ENCODE data around the gene ULBP1.
"Not testable (repeated sequence)": the region's sequence is repeated elsewhere in the genome, so short reads cannot be mapped to it uniquely, and the experiment has no call there.

ULBP1 gene

GRCh38 chr6:149963462-149964307 is at the start of gene ULBP1:
Gene ULBP1, plus strand, starts transcription at chr6:149963943. Its CDS starts 107 bp downstream, at chr6:149964050.
- FAIRE-seq = no peak

GRCh38 chr6:149915970-149916865 is 47.5 kb upstream of the ULBP1 start:
- DNase-seq (ENCODE audit: low spot score) = no peak

More at GRCh38 chr6:149963462-149964307, at the start of gene ULBP1:
- no peak for DNase-seq (ENCODE audit: low spot score)

GRCh38 chr6:149917679-149918078 is 46.1 kb upstream of the ULBP1 start:
- DNase-seq (ENCODE audit: low spot score) = no peak
- no peak for FAIRE-seq

More at GRCh38 chr6:149915970-149916865, 47.5 kb upstream of the ULBP1 start:
- FAIRE-seq = no peak

GRCh38 chr6:149918151-149918905 is 45.4 kb upstream of the ULBP1 start:
- FAIRE-seq (no peak), DNase-seq (ENCODE audit: low spot score) (no peak)

GRCh38 chr6:149919126-149919833 is 44.5 kb upstream of the ULBP1 start:
- DNase-seq (ENCODE audit: low spot score); FAIRE-seq: not testable (repeated sequence)

- FAIRE-seq = no peak
- no peak for DNase-seq (ENCODE audit: low spot score)
Measured at GRCh38 chr6:149919834-149920225, 43.9 kb upstream of the ULBP1 start.

- no peak for FAIRE-seq
- DNase-seq (ENCODE audit: low spot score) = no peak
Measured at GRCh38 chr6:149921361-149921760, 42.4 kb upstream of the ULBP1 start.

- DNase-seq (ENCODE audit: low spot score); FAIRE-seq: not testable (repeated sequence)
Measured at GRCh38 chr6:149922091-149922490, 41.7 kb upstream of the ULBP1 start.

GRCh38 chr6:149922642-149923326 is 41.0 kb upstream of the ULBP1 start, which contains the start of gene RAET1G:
Gene RAET1G, minus strand, starts transcription at chr6:149923121. Its CDS starts 111 bp downstream, at chr6:149923010.
- DNase-seq (ENCODE audit: low spot score) (peak; percentile 94), FAIRE-seq (no peak)

GRCh38 chr6:149923327-149923986 is 40.3 kb upstream of the ULBP1 start:
- FAIRE-seq (no peak), DNase-seq (ENCODE audit: low spot score) (no peak)

GRCh38 chr6:149924206-149924932 is 39.4 kb upstream of the ULBP1 start:
- DNase-seq (ENCODE audit: low spot score) (no peak), FAIRE-seq (no peak)

- no peak for DNase-seq (ENCODE audit: low spot score)
- FAIRE-seq = no peak
Measured at GRCh38 chr6:149924933-149925252, 38.9 kb upstream of the ULBP1 start.

GRCh38 chr6:149925253-149925973 is 38.3 kb upstream of the ULBP1 start:
- DNase-seq (ENCODE audit: low spot score) (no peak), FAIRE-seq (no peak)

GRCh38 chr6:149925974-149926777 is 37.6 kb upstream of the ULBP1 start:
- peak; percentile 90 for FAIRE-seq
- DNase-seq (ENCODE audit: low spot score) = peak; percentile 69

- FAIRE-seq; DNase-seq (ENCODE audit: low spot score): not testable (repeated sequence)
Measured at GRCh38 chr6:149927025-149927424, 36.7 kb upstream of the ULBP1 start.

- peak; percentile 43 for DNase-seq (ENCODE audit: low spot score)
Measured at GRCh38 chr6:149929422-149929821, 34.3 kb upstream of the ULBP1 start.

GRCh38 chr6:149931501-149931900 is 32.2 kb upstream of the ULBP1 start:
- FAIRE-seq = no peak
- no peak for DNase-seq (ENCODE audit: low spot score)

More at GRCh38 chr6:149929422-149929821, 34.3 kb upstream of the ULBP1 start:
- no peak for FAIRE-seq

All from urothelium cell line (cell line).